H1 (cell line): ENCODE results near the gene MAPK9. TPM values are rescaled to one million over a fixed set of nuclear protein-coding genes. Genes with fewer than 3 reads are reported as not detected.

Experiments
- CTCF ChIA-PET: fragments of 300-600 bp; sonication (Branson Sonifier 250); formaldehyde crosslinking; loops from one replicate; lab custom pipeline; 2021; ENCODE audit not compliant: partially characterized antibody; lab: Charles Lee
- POLR2A ChIA-PET: fragments of 300-600 bp; sonication (Branson Sonifier 250); formaldehyde crosslinking; loops from one replicate; lab custom pipeline; 2021; ENCODE audit warnings: inconsistent platforms; ENCODE audit not compliant: partially characterized antibody; lab: Charles Lee
- DNase-seq, 2 experiments: peaks; one replicate each; pipeline versions ENCODE4 v3.0.0 to v3.0.0-alpha.2; 2010 to 2022; ENCODE audit warnings: low spot score in 2 of 2, low read depth in 1 of 2, mixed read lengths in 1 of 2
- FAIRE-seq: peaks from 2 replicates; lab custom pipeline; 2011; peaks lifted over from hg19 to GRCh38; lab: Jason Lieb, UNC
- H2AFZ ChIP-seq: 2 replicates; pipeline ENCODE4 v1.8.1; 2012; ENCODE audit warnings: low read length, inconsistent platforms
- H2AK5ac ChIP-seq: 2 replicates; pipeline ENCODE4 v1.6.1; 2013; ENCODE audit warnings: low read depth, low read length
- H2BK120ac ChIP-seq: replicated peaks from 2 replicates; pipeline ENCODE3; 2013; ENCODE audit warnings: low read depth, low read length, inconsistent platforms
- H2BK12ac ChIP-seq: 2 replicates; pipeline ENCODE4 v1.6.1; 2013; ENCODE audit warnings: low read depth, low read length
- H2BK15ac ChIP-seq: 2 replicates; pipeline ENCODE4 v1.6.1; 2013; ENCODE audit warnings: low read length
- H2BK20ac ChIP-seq: 2 replicates; pipeline ENCODE4 v1.6.1; 2013; ENCODE audit warnings: low read length
- H2BK5ac ChIP-seq: 2 replicates; pipeline ENCODE4 v1.6.1; 2013; ENCODE audit warnings: low read depth, low read length
- H3K14ac ChIP-seq: 2 replicates; pipeline ENCODE4 v1.6.1; 2013; ENCODE audit warnings: inconsistent platforms; ENCODE audit not compliant: insufficient read length
- H3K18ac ChIP-seq: 2 replicates; pipeline ENCODE4 v1.6.1; 2013; ENCODE audit warnings: low read length; ENCODE audit errors: extremely low read depth
- H3K23ac ChIP-seq: 2 replicates; pipeline ENCODE4 v1.6.1; 2013; ENCODE audit warnings: inconsistent platforms; ENCODE audit not compliant: insufficient read length
- H3K23me2 ChIP-seq: 2 replicates; pipeline ENCODE4 v1.6.1; 2013; ENCODE audit warnings: low read depth, low read length
- H3K27ac ChIP-seq: 2 replicates; pipeline ENCODE4 v1.6.1; 2011; ENCODE audit warnings: low read depth, low read length, inconsistent platforms
- H3K27me3 ChIP-seq, 4 experiments: replicated peaks in 1 of 4; 1 replicate in 1 of 4; 2 replicates in 3 of 4; pipeline versions ENCODE4 v1.6.1 to v1.8.1; 2011 to 2013; ENCODE audit warnings: low read length in 3 of 4, mild to moderate bottlenecking in 3 of 4, inconsistent platforms in 2 of 4, mixed read lengths in 2 of 4, moderate library complexity in 1 of 4; ENCODE audit not compliant: control insufficient read depth in 3 of 4, insufficient read depth in 3 of 4; ENCODE audit errors: extremely low read depth in 1 of 4
- H3K36me3 ChIP-seq, 4 experiments: 2 replicates each; pipeline versions ENCODE4 v1.6.1 to v1.8.1; 2011 to 2013; ENCODE audit warnings: mild to moderate bottlenecking in 4 of 4, low read length in 3 of 4, moderate library complexity in 2 of 4, control low read depth in 1 of 4, inconsistent platforms in 1 of 4; ENCODE audit not compliant: insufficient read depth in 4 of 4, control insufficient read depth in 2 of 4
- H3K4ac ChIP-seq: replicated peaks from 2 replicates; pipeline ENCODE3; 2013; ENCODE audit warnings: low read length, low read depth, mixed read lengths, inconsistent platforms; ENCODE audit not compliant: insufficient read length
- H3K4me1 ChIP-seq, 4 experiments: replicated peaks in 1 of 4; 1 replicate in 1 of 4; 2 replicates in 3 of 4; pipeline versions ENCODE4 v1.6.1 to v1.8.1; 2011 to 2013; ENCODE audit warnings: low read length in 3 of 4, inconsistent platforms in 2 of 4, mixed read lengths in 1 of 4; ENCODE audit not compliant: insufficient read depth in 4 of 4, control insufficient read depth in 3 of 4
- H3K4me2 ChIP-seq, 2 experiments: 2 replicates each; pipeline versions ENCODE4 v1.6.1 to v1.8.1; 2011 to 2013; ENCODE audit warnings: low read depth in 2 of 2, low read length in 2 of 2, control low read depth in 1 of 2, inconsistent platforms in 1 of 2, mild to moderate bottlenecking in 1 of 2; ENCODE audit not compliant: insufficient read depth in 1 of 2
- H3K4me3 ChIP-seq, 4 experiments: fragments of 200-600, 300-600 bp in 1 of 4; sonication (generic), shearing (Covaris generic), sonication (Bioruptor Twin) in 1 of 4; 2 replicates each; pipeline versions ENCODE4 v1.5.1 to v1.8.1; 2011 to 2016; ENCODE audit warnings: low read length in 4 of 4, low read depth in 3 of 4, control low read depth in 2 of 4, inconsistent platforms in 2 of 4, mild to moderate bottlenecking in 2 of 4, mixed read lengths in 1 of 4, moderate library complexity in 1 of 4; ENCODE audit not compliant: insufficient read depth in 2 of 4; ENCODE audit errors: extremely low read depth in 1 of 4
- H3K56ac ChIP-seq: replicated peaks from 2 replicates; pipeline ENCODE3; 2013; ENCODE audit warnings: low read depth, mild to moderate bottlenecking, mixed read lengths, low read length, inconsistent platforms; ENCODE audit not compliant: insufficient read length
- H3K79me1 ChIP-seq: 2 replicates; pipeline ENCODE4 v1.6.1; 2013; ENCODE audit warnings: low read depth, low read length, control low read depth
- H3K79me2 ChIP-seq, 2 experiments: 2 replicates each; pipeline versions ENCODE4 v1.6.1 to v1.8.1; 2012 to 2013; ENCODE audit warnings: low read length in 2 of 2, mild to moderate bottlenecking in 2 of 2, inconsistent platforms in 1 of 2; ENCODE audit not compliant: insufficient read depth in 2 of 2, control insufficient read depth in 1 of 2
- H3K9ac ChIP-seq, 4 experiments: replicated peaks in 1 of 4; 1 replicate in 1 of 4; 2 replicates in 3 of 4; pipeline versions ENCODE4 v1.6.1 to v1.8.1; 2011 to 2013; ENCODE audit warnings: low read depth in 3 of 4, low read length in 3 of 4, control low read depth in 2 of 4, mild to moderate bottlenecking in 2 of 4, moderate library complexity in 2 of 4, inconsistent platforms in 1 of 4; ENCODE audit errors: extremely low read depth in 1 of 4
- H3K9me3 ChIP-seq, 2 experiments: 2 replicates each; pipeline versions ENCODE4 v1.6.1 to v1.8.1; 2012 to 2013; ENCODE audit warnings: mild to moderate bottlenecking in 2 of 2, moderate library complexity in 2 of 2, control low read depth in 1 of 2, inconsistent platforms in 1 of 2, low read depth in 1 of 2, low read length in 1 of 2, mixed read lengths in 1 of 2; ENCODE audit not compliant: insufficient read depth in 2 of 2
- H4K20me1 ChIP-seq, 2 experiments: replicated peaks in 1 of 2; 2 replicates each; pipeline versions ENCODE3 to v1.8.1; 2011 to 2013; ENCODE audit warnings: inconsistent platforms in 2 of 2, low read length in 2 of 2, mild to moderate bottlenecking in 1 of 2; ENCODE audit not compliant: insufficient read depth in 2 of 2, control insufficient read depth in 1 of 2
- H4K5ac ChIP-seq: 2 replicates; pipeline ENCODE4 v1.6.1; 2013; ENCODE audit warnings: low read length, low read depth, mixed read lengths, inconsistent platforms; ENCODE audit not compliant: insufficient read length
- H4K8ac ChIP-seq: 2 replicates; pipeline ENCODE4 v1.8.0; 2013; ENCODE audit warnings: mild to moderate bottlenecking, moderate library complexity, low read length, inconsistent platforms; ENCODE audit not compliant: insufficient read depth; ENCODE audit errors: extremely low read depth
- H4K91ac ChIP-seq: replicated peaks from 2 replicates; pipeline ENCODE3; 2013; ENCODE audit warnings: low read length, mixed read lengths, inconsistent platforms; ENCODE audit not compliant: insufficient read length
- CHD1 ChIP-seq: IDR thresholded peaks from 2 replicates; pipeline ENCODE4 v1.6.1; 2012; ENCODE audit warnings: low read depth, low read length, improper control_type of control experiment
- CTBP2 ChIP-seq: IDR thresholded peaks from 2 replicates; pipeline ENCODE4 v1.7.0; 2011; ENCODE audit warnings: borderline replicate concordance, mild to moderate bottlenecking, moderate library complexity, mixed read lengths, low read length; ENCODE audit not compliant: insufficient read depth, insufficient read length
- NANOG ChIP-seq: IDR thresholded peaks from 2 replicates; pipeline ENCODE4 v1.6.1; 2011; ENCODE audit warnings: low read length, low read depth, mild to moderate bottlenecking, inconsistent platforms; ENCODE audit not compliant: insufficient read depth, poor library complexity, severe bottlenecking
- NRF1 ChIP-seq: IDR thresholded peaks from 2 replicates; pipeline ENCODE4 v1.6.1; 2011; ENCODE audit warnings: mild to moderate bottlenecking, low read depth, low read length, improper control_type of control experiment
- PHF8 ChIP-seq: fragments of 200-600 bp; sonication (generic); conservative IDR thresholded peaks from 2 replicates; pipeline ENCODE4 v1.7.1; 2012; ENCODE audit warnings: low read depth, mild to moderate bottlenecking, inconsistent platforms, low read length, moderate library complexity
- SIX5 ChIP-seq: IDR thresholded peaks from 2 replicates; pipeline ENCODE4 v1.6.1; 2011; ENCODE audit warnings: mild to moderate bottlenecking, low read depth, low read length
- SRF ChIP-seq: IDR thresholded peaks from 2 replicates; pipeline ENCODE4 v1.6.1; 2011; ENCODE audit warnings: mild to moderate bottlenecking, low read depth, low read length, moderate library complexity
- USF2 ChIP-seq: IDR thresholded peaks from 2 replicates; pipeline ENCODE4 v1.6.1; 2011; ENCODE audit warnings: low read length, improper control_type of control experiment
- WGBS, 2 experiments: shearing (Covaris generic) in 1 of 2; methylation state at CpG; one replicate each; pipeline versions ENCODE4 v1.1.6 to v1.1.7; 2013 to 2015; ENCODE audit warnings: low lambda C conversion rate in 2 of 2, mixed read lengths in 2 of 2, inconsistent platforms in 1 of 2, low coverage in 1 of 2, missing lambda C conversion rate in 1 of 2; ENCODE audit not compliant: insufficient replicate concordance in 2 of 2, insufficient coverage in 1 of 2, insufficient read length in 1 of 2; ENCODE audit errors: extremely low coverage in 1 of 2, missing lambda C conversion rate in 1 of 2; 5-methylcytosine and 5-hydroxymethylcytosine counted together
- polyA plus RNA-seq, 7 experiments: library from polyadenylated mRNA; depleted of rRNA in 3 of 7; stranded (reverse) in 5 of 7; unstranded in 2 of 7; fragments of >200 nt in 5 of 7; fragments of 200-250 nt in 2 of 7; gene quantifications; 1 replicate in 5 of 7; 2 replicates in 1 of 7; 4 replicates in 1 of 7; pipeline versions ENCODE4 v1.2.1 to v1.2.3, GENCODE V29; 2011 to 2013; ENCODE audit warnings: missing spikeins in 2 of 7, mixed read lengths in 2 of 7
- total RNA-seq: library from RNA; stranded (reverse); fragmentation: NEBNext Ultra II Directional; extraction: Animal tissue kit (Norgen Biotek cat#: 25700); gene quantifications from 2 replicates; pipeline ENCODE4 v1.2.1, GENCODE V29; 2021
- TF ChIP-seq, protein P1 (sequence below), 3 experiments: IDR thresholded peaks; 1 replicate in 2 of 3; 2 replicates in 1 of 3; pipeline versions ENCODE4 v1.5.1 to v1.6.1; 2011; ENCODE audit warnings: low read length in 3 of 3, mild to moderate bottlenecking in 3 of 3, inconsistent platforms in 2 of 3, low read depth in 1 of 3, moderate library complexity in 1 of 3; ENCODE audit not compliant: insufficient read depth in 1 of 3; ENCODE audit errors: control extremely low read depth in 1 of 3

The MAPK9 gene
- total and polyA plus RNA-seq, 2 of the 8 experiments (the other 6 are each of a cell fraction or from before 2014, with no cell fraction given): 22.3 to 43.7 TPM

- Histone ChIP-seq H2BK120ac (no peak overlapping the region), H3K79me2 (no peaks in the 10 kb centered on the region), H3K23ac (no peak overlapping the region), H3K4me1 (peaks cover 0 to 8% (median 4%) of the 10 kb centered on the region in 4 experiments; a peak in 4 of 7 replicates), H3K79me1 (no peaks in the 10 kb centered on the region), H3K27ac (no peak overlapping the region), H4K91ac (peak overlapping the region; percentile 3), H3K9ac (no peak overlapping the region), H3K4me2 (peak overlapping the region; percentile 47 to 71), H3K36me3 (no peaks in the 10 kb centered on the region), H2AK5ac (no peak overlapping the region), H3K18ac (no peak overlapping the region; the same call in 1 of the 2 replicates), H2BK12ac (no peak overlapping the region), H3K4ac (no peak overlapping the region), H3K23me2 (peaks cover 4% of the 10 kb centered on the region; the same call in 1 of the 2 replicates), H3K9me3 (no peaks in the 10 kb centered on the region), H2AFZ (no peak overlapping the region), H4K5ac (no peak overlapping the region), H3K56ac (no peak overlapping the region), H2BK15ac (peak overlapping the region; percentile 72; the same call in 1 of the 2 replicates), H2BK20ac (no peak overlapping the region), H4K8ac (peak overlapping the region; percentile 76; the same call in 1 of the 2 replicates), H3K14ac (no peak overlapping the region), H2BK5ac (no peak overlapping the region), H3K27me3 (peaks cover 8 to 31% (median 21%) of the 10 kb centered on the region in 4 experiments; a peak in 6 of 7 replicates), H3K4me3 (peak overlapping the region in 2 of 4 experiments; percentile 30 to 57; a peak in 3 of 8 replicates), H4K20me1 (peaks cover 0 to 5% of the 10 kb centered on the region in 2 experiments)
- 62% methylated on average over 11 of the region's 14 CpGs; no CpG with 5 or more reads in 1 of the 2 experiments for WGBS, 2 experiments
- ChIA-PET CTCF (interaction anchor here (0.8 to 6.5 kb wide), 15 partner anchors 10 to 186 kb away, joined by 3 to 61 read pairs (median 3); no protein-coding TSS in a partner anchor), POLR2A (no interaction called here)
- no peak for DNase-seq
- no peak for FAIRE-seq
- TF ChIP-seq SRF (no peak), USF2 (no peak), SIX5 (no peak), PHF8 (no peak), CHD1 (no peak), NRF1 (no peak), CTBP2 (no peak), NANOG (no peak)
- TF ChIP-seq, protein P1, sequence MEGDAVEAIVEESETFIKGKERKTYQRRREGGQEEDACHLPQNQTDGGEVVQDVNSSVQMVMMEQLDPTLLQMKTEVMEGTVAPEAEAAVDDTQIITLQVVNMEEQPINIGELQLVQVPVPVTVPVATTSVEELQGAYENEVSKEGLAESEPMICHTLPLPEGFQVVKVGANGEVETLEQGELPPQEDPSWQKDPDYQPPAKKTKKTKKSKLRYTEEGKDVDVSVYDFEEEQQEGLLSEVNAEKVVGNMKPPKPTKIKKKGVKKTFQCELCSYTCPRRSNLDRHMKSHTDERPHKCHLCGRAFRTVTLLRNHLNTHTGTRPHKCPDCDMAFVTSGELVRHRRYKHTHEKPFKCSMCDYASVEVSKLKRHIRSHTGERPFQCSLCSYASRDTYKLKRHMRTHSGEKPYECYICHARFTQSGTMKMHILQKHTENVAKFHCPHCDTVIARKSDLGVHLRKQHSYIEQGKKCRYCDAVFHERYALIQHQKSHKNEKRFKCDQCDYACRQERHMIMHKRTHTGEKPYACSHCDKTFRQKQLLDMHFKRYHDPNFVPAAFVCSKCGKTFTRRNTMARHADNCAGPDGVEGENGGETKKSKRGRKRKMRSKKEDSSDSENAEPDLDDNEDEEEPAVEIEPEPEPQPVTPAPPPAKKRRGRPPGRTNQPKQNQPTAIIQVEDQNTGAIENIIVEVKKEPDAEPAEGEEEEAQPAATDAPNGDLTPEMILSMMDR (IDR thresholded peaks at IDR 0.05; ENCODE audit: control extremely low read depth in 1 of 3, insufficient read depth in 1 of 3, low read depth in 1 of 3, low read length in 3 of 3): no peak
Observed at GRCh38 chr5:180208038-180208434, 83.8 kb downstream of the MAPK9 start.
